Islet of Langerhans (tissue), 1 donor: ENCODE data around the gene P2RY1.
"Not testable (repeated sequence)": the region's sequence is repeated elsewhere in the genome, so short reads cannot be mapped to it uniquely, and the experiment has no call there.

Experiments
- FAIRE-seq: peaks from one replicate; lab custom pipeline; 2011; peaks lifted over from hg19 to GRCh38; lab: Jason Lieb, UNC

Gene P2RY1

GRCh38 chr3:152839511-152839910 is 4.6 kb downstream of the P2RY1 start:
- no peak for FAIRE-seq

- no peak for FAIRE-seq
These were observed 6.2 kb downstream of the P2RY1 start for GRCh38 chr3:152841131-152841530.

- FAIRE-seq, result no peak
These were observed 7.5 kb downstream of the P2RY1 start for GRCh38 chr3:152842413-152842812.

DNA sequence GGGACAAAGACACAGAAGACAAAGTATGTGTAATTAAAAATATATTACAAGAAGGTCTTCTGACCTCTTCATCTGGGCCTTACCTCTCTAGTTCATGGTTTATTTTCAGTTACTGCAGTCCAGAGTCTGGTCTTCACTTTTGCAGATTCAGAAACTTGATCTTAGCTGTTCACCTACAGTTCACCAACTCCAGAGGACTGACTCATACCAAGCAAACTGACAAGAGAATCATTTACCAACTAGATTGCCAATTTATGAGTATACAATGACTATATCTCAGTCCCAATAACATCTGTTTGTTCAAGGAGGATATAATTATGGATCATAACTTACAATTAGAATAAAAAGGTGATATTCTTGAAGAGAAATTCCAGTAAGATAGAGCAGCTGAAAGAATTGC is 9.0 kb downstream of the P2RY1 start:
- no peak for FAIRE-seq

DNA sequence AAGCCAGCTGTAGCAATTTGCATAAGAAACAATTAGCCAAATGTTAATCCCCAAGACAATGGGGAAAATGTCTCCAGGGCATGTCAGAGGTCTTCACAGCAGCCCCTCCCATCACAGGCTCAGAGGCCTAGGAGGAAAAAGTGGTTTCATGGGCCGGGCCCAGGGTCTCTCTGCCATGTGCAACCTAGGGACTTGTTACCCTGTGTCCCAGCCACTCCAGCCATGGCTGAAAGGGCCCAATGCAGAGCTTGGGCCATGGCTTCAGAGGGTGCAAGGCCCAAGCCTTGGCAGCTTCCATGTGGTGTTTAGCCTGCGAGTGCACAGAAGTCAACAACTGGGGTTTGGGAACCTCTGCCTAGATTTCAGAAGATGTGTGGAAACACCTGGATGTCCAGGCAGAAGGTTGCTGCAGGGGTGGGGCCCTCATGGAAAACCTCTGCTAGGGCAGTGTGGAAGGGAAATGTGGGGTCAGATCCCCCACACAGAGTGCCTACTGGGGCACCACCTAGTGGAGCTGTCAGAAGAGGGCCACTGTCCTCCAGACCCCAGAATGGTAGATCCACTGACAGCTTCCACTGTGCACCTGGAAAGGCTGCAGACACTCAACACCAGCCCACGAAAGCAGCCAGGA is 11.8 kb downstream of the P2RY1 start:
- not testable (repeated sequence) for FAIRE-seq

- FAIRE-seq, result not testable (repeated sequence)
These were observed 12.7 kb downstream of the P2RY1 start for GRCh38 chr3:152847599-152847998.

DNA sequence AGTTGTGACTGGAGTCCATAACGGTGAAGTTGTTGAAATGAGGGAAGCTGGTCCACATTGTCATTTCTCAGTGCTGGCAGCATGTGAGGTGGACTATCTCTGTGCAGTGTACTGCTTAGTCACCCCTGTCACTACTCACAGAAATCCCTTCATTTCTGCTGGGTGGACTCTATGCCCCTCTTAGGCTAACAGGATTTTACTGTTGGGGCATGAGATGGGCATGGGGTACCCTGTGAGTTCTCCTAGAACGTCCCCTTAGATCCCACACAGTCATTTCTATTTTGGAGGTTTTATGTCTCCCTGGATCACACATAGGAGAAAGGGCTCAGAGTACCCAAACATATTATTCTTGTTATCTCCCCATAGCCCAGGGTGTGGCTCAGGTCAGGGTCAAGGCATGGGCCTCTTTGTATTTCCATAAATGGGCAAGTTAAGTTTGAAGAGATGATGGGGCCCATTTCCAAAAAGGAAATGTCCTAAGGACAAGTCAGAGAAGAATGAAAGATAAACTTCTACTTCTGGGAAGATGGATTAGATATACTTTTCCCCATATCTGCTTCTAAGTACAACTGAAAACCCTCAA is 15.2 kb downstream of the P2RY1 start:
- no peak for FAIRE-seq

GRCh38 chr3:152853196-152853595 is 18.3 kb downstream of the P2RY1 start:
- FAIRE-seq, result peak; percentile 43

- FAIRE-seq, result no peak
These were observed 22.2 kb downstream of the P2RY1 start for GRCh38 chr3:152857082-152857481.

DNA sequence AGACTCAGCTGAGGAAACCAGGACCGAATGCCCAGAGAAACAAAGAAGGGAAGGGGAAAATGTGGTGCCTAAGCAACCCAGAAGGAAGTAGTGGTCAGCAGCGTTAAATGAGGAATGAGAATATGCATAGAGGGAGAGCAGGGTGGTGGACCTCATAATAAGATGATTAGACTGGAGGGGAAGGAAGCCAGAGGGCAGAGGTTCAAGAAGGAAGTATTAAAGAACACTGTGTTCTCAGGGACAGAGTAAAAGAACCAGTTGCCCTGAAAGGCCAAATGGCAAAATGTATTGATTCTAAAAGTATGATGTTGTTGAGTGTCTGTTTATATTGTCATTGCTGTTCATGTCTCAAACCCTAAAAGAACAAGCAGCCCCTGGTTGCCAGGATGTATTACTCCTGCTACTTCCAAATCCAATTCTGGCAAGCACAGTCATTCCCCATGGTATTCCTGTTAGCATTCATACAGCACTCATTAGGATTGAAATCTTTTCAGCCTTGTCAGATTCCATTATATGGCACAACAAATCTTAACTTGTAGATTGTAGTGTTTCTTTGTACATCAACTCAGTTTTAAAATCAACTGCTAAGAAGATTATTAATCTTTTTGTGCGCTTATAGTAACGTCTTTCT is 23.4 kb downstream of the P2RY1 start:
- FAIRE-seq, result no peak

- no peak for FAIRE-seq
These were observed 25.8 kb downstream of the P2RY1 start for GRCh38 chr3:152860736-152861135.

GRCh38 chr3:152865668-152866245 is 30.8 kb downstream of the P2RY1 start:
- FAIRE-seq, result no peak

DNA sequence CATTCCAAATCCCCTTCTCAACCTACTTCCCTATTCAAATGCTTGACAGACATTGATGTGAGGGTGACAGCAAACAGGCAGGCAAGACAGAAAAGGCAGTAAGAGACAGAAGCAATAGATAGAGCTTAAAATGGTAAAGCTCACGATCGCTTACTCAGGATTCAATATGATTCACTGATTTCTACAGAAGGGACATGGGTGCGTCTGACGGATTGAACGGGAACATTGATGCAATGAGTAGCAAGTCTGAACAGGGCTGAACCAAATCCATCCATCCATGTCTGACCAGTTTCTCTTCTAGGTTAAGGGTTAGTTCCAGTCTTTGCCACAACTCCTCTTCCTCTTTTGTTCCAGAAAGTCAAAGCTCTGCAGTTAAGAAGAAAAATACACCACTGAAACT is 35.1 kb downstream of the P2RY1 start:
- no peak for FAIRE-seq

- not testable (repeated sequence) for FAIRE-seq
These were observed 38.4 kb downstream of the P2RY1 start for GRCh38 chr3:152873314-152873713.

DNA sequence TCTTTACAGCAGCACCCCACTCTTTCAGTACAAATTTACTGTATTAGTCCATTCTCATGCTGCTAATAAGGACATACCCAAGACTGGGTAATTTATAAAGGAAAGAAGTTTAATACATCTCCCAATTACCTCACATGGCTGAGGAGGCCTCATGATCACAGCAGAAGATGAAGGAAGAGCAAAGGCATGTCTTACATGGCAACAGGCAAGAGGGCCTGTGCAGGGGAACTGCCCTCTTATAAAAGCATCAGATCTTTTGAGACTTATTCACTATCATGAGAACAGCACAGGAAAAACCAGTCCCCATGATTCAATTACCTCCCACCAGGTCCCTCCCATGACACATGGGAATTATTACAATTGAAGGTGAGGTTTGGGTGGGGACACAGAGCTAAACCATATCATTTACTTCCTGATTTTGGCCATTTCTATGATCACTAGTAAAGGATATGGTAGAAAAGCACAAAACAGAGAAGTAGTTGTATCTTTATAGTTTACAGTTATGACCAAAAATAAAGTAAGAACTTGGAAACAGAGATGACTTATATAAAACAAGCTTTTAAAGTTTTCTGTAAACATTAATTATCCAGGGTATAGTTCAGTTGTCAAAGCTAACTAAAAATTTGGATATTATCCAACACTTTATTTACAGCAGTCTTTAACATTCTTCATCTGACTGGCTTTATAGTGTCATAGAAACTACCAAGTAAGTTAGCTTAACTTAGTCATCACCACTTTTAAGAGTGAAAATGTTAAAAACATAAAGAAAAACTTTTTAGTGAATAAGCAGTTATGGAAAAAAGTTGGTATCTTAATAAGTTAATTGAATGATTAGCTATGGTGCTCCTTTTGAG is 40.2 kb downstream of the P2RY1 start:
- peak; percentile 9 for FAIRE-seq

DNA sequence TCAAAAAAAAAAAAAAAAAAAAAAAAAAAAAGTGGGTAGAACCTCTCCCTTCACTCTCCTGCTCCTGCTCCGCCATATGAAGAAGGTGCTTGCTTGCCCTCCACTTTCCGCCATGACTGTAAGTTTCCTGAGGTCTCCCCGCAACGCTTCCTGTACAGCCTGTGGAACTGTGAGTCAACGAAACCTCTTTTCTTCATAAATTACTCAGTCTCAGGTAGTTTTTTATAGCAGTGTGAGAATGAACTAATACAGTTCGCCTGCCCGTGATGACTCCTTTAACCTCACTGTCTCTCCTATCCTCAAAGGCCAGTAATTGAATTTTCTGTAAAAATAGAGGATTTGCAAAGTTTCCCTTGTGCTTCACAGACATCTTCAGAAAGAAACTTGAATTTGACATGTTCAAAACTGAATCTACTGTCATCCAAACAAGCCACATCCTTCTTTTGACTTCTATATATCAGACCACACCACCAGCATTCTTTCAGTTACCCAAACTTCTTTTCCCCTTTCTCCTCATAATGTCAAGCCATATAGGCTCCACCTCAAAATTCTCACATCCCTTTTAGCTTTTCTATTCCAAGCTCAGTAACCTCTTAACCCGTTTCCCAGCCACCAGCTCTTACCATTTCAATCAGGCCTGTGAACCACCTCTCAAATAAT is 44.3 kb downstream of the P2RY1 start:
- no peak for FAIRE-seq

DNA sequence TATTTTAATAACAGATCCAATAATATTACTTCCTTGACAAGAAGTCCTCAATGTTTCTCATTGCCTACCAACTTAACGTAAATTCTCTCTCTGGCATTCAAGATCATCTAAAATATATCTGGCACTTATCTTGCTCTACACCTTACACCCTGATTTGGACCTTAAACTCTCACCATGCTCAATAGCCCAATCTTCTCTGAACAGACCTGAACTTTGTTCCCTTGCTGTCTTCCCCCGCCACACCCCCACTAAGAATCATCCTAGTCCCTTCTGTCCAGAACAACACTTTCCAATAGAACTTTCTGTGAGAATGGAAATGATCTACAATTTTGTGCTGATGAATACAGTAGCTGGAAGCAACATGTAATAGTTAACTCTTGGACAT is 44.9 kb downstream of the P2RY1 start:
- FAIRE-seq, result no peak

GRCh38 chr3:152885076-152885475 is 50.1 kb downstream of the P2RY1 start:
- FAIRE-seq, result no peak
